Adipocyte (in vitro differentiated cells): ENCODE results near the gene C2orf74.
"Not testable (repeated sequence)": the region's sequence is repeated elsewhere in the genome, so short reads cannot be mapped to it uniquely, and the experiment has no call there.

Experiments
- DNase-seq: peaks from one replicate; pipeline ENCODE4 v3.0.0-alpha.2; 2015; ENCODE audit warnings: low read depth
- H3K27me3 ChIP-seq: replicated peaks from 2 replicates; pipeline ENCODE4 v1.7.0; 2013; ENCODE audit warnings: mild to moderate bottlenecking, low read length, moderate library complexity; ENCODE audit not compliant: control insufficient read depth, insufficient read depth
- H3K36me3 ChIP-seq: 2 replicates; pipeline ENCODE4 v1.7.0; 2013; ENCODE audit warnings: low read length, mild to moderate bottlenecking, moderate library complexity; ENCODE audit not compliant: control insufficient read depth, insufficient read depth, severe bottlenecking
- H3K4me1 ChIP-seq: 2 replicates; pipeline ENCODE4 v1.7.0; 2013; ENCODE audit warnings: mild to moderate bottlenecking, low read length, moderate library complexity; ENCODE audit not compliant: control insufficient read depth, insufficient read depth
- H3K4me3 ChIP-seq: 2 replicates; pipeline ENCODE4 v1.7.0; 2013; ENCODE audit warnings: mild to moderate bottlenecking, low read length, moderate library complexity
- H3K9ac ChIP-seq: 2 replicates; pipeline ENCODE4 v1.7.0; 2013; ENCODE audit warnings: mild to moderate bottlenecking, low read length, moderate library complexity
- H3K9me3 ChIP-seq: 2 replicates; pipeline ENCODE4 v1.7.0; 2013; ENCODE audit warnings: mild to moderate bottlenecking, low read length, moderate library complexity; ENCODE audit not compliant: control insufficient read depth

Gene C2orf74

GRCh38 chr2:61145990-61146389, 16.0 kb upstream of the C2orf74 start:
- DNase-seq = no peak
- peak overlapping the region; percentile 94 for H3K4me3 ChIP-seq
- peak overlapping the region; percentile 93 for H3K9ac ChIP-seq
- no peaks in the 10 kb centered on the region for H3K9me3 ChIP-seq
- H3K36me3 ChIP-seq = peaks cover 14% of the 10 kb centered on the region
- H3K4me1 ChIP-seq = peaks cover 6% of the 10 kb centered on the region
- H3K27me3 ChIP-seq = no peaks in the 10 kb centered on the region

- H3K36me3 ChIP-seq = peaks cover 21% of the 10 kb centered on the region
- not testable (repeated sequence) for H3K27me3 ChIP-seq, H3K4me3 ChIP-seq, DNase-seq, H3K4me1 ChIP-seq, H3K9me3 ChIP-seq, H3K9ac ChIP-seq
Observed at GRCh38 chr2:61148091-61148490, 13.9 kb upstream of the C2orf74 start.

GRCh38 chr2:61149074-61149473, 12.9 kb upstream of the C2orf74 start:
- Histone ChIP-seq H3K27me3 (no peaks in the 10 kb centered on the region), H3K4me1 (peaks cover 6% of the 10 kb centered on the region), H3K36me3 (peaks cover 21% of the 10 kb centered on the region), H3K4me3 (no peak overlapping the region), H3K9ac (no peak overlapping the region), H3K9me3 (peaks cover 3% of the 10 kb centered on the region)
- DNase-seq = no peak

- H3K9me3 ChIP-seq = peaks cover 3% of the 10 kb centered on the region
- DNase-seq = no peak
- no peak overlapping the region for H3K9ac ChIP-seq
- no peaks in the 10 kb centered on the region for H3K27me3 ChIP-seq
- H3K4me1 ChIP-seq = no peaks in the 10 kb centered on the region
- H3K4me3 ChIP-seq = no peak overlapping the region
- peaks cover 21% of the 10 kb centered on the region for H3K36me3 ChIP-seq
Observed at GRCh38 chr2:61151436-61151835, 10.6 kb upstream of the C2orf74 start.

- peaks cover 15% of the 10 kb centered on the region for H3K36me3 ChIP-seq
- no peak for DNase-seq
- no peak overlapping the region for H3K4me3 ChIP-seq
- no peak overlapping the region for H3K9ac ChIP-seq
- no peaks in the 10 kb centered on the region for H3K4me1 ChIP-seq
- no peaks in the 10 kb centered on the region for H3K27me3 ChIP-seq
- H3K9me3 ChIP-seq = no peaks in the 10 kb centered on the region
Observed at GRCh38 chr2:61157371-61158003, 4.5 kb upstream of the C2orf74 start.

- no peak overlapping the region for H3K9ac ChIP-seq
- H3K4me3 ChIP-seq = no peak overlapping the region
- no peaks in the 10 kb centered on the region for H3K9me3 ChIP-seq
- H3K27me3 ChIP-seq = no peaks in the 10 kb centered on the region
- H3K4me1 ChIP-seq = no peaks in the 10 kb centered on the region
- H3K36me3 ChIP-seq = peaks cover 21% of the 10 kb centered on the region
- no peak for DNase-seq
Observed at GRCh38 chr2:61158356-61158955, 3.5 kb upstream of the C2orf74 start.

- no peaks in the 10 kb centered on the region for H3K9me3 ChIP-seq
- H3K4me1 ChIP-seq = no peaks in the 10 kb centered on the region
- H3K27me3 ChIP-seq = no peaks in the 10 kb centered on the region
- H3K9ac ChIP-seq = no peak overlapping the region
- no peak for DNase-seq
- peaks cover 40% of the 10 kb centered on the region for H3K36me3 ChIP-seq
- H3K4me3 ChIP-seq = no peak overlapping the region
Observed at GRCh38 chr2:61162721-61163120, 733 bp downstream of the C2orf74 start.

GRCh38 chr2:61165082-61165481, 3.1 kb downstream of the C2orf74 start:
- H3K4me1 ChIP-seq, DNase-seq, H3K9ac ChIP-seq, H3K27me3 ChIP-seq, H3K9me3 ChIP-seq, H3K4me3 ChIP-seq: not testable (repeated sequence)
- H3K36me3 ChIP-seq = peaks cover 33% of the 10 kb centered on the region

GRCh38 chr2:61165946-61166345, 4.0 kb downstream of the C2orf74 start:
- no peak overlapping the region for H3K9ac ChIP-seq
- DNase-seq = no peak
- H3K9me3 ChIP-seq = no peaks in the 10 kb centered on the region
- H3K27me3 ChIP-seq = no peaks in the 10 kb centered on the region
- H3K36me3 ChIP-seq = peaks cover 33% of the 10 kb centered on the region
- no peak overlapping the region for H3K4me3 ChIP-seq
- no peaks in the 10 kb centered on the region for H3K4me1 ChIP-seq

GRCh38 chr2:61167579-61167978, 5.6 kb downstream of the C2orf74 start:
- no peak for DNase-seq
- no peak overlapping the region for H3K4me3 ChIP-seq
- no peak overlapping the region for H3K9ac ChIP-seq
- H3K9me3 ChIP-seq = no peaks in the 10 kb centered on the region
- H3K36me3 ChIP-seq = peaks cover 25% of the 10 kb centered on the region
- H3K27me3 ChIP-seq = no peaks in the 10 kb centered on the region
- H3K4me1 ChIP-seq = no peaks in the 10 kb centered on the region

- H3K4me1 ChIP-seq = peaks cover 5% of the 10 kb centered on the region
- H3K27me3 ChIP-seq = no peaks in the 10 kb centered on the region
- no peak overlapping the region for H3K4me3 ChIP-seq
- DNase-seq = no peak
- no peaks in the 10 kb centered on the region for H3K36me3 ChIP-seq
- no peaks in the 10 kb centered on the region for H3K9me3 ChIP-seq
- no peak overlapping the region for H3K9ac ChIP-seq
Observed at GRCh38 chr2:61172671-61173070, 10.7 kb downstream of the C2orf74 start.

GRCh38 chr2:61173116-61173515, 11.1 kb downstream of the C2orf74 start:
- DNase-seq = no peak

More at GRCh38 chr2:61173116-61173515, 11.1 kb downstream of the C2orf74 start:
- Histone ChIP-seq H3K9ac (no peak overlapping the region), H3K4me3 (no peak overlapping the region), H3K36me3 (no peaks in the 10 kb centered on the region), H3K4me1 (peaks cover 7% of the 10 kb centered on the region), H3K27me3 (no peaks in the 10 kb centered on the region), H3K9me3 (no peaks in the 10 kb centered on the region)
